ENCODE results near the gene MSX2. TPM values are rescaled to one million over a fixed set of nuclear protein-coding genes. Genes with fewer than 3 reads are reported as not detected.

The MSX2 gene
- total and polyA plus RNA-seq, 2 of the 8 experiments (the other 6 are each of a cell fraction or from before 2014, with no cell fraction given), result 0.24 to 0.47 TPM

GRCh38 chr5:174760721-174761120 is 36.3 kb downstream of the MSX2 start:
- Histone ChIP-seq H3K79me1 (ENCODE audit: low read depth, low read length) (no peaks in the 10 kb centered on the region), H3K18ac (ENCODE audit: extremely low read depth, low read length) (no peak overlapping the region), H2BK120ac (replicated peaks; ENCODE audit: low read depth, low read length) (no peak overlapping the region), H4K20me1 (replicated peaks in 1 of 2; ENCODE audit: control insufficient read depth in 1 of 2, insufficient read depth in 2 of 2, low read length in 2 of 2) (peaks cover 0 to 2% of the 10 kb centered on the region in 2 experiments), H3K27ac (ENCODE audit: low read depth, low read length) (no peak overlapping the region), H3K27me3 (replicated peaks in 1 of 4; ENCODE audit: control insufficient read depth in 3 of 4, extremely low read depth in 1 of 4, insufficient read depth in 3 of 4, low read length in 3 of 4) (no peaks in the 10 kb centered on the region), H3K9ac (replicated peaks in 1 of 4; ENCODE audit: extremely low read depth in 1 of 4, low read depth in 3 of 4, low read length in 3 of 4) (no peak overlapping the region), H3K14ac (ENCODE audit: insufficient read length) (no peak overlapping the region), H3K9me3 (ENCODE audit: insufficient read depth in 2 of 2, low read depth in 1 of 2, low read length in 1 of 2) (no peaks in the 10 kb centered on the region), H2BK20ac (ENCODE audit: low read length) (no peak overlapping the region), H3K36me3 (ENCODE audit: control insufficient read depth in 2 of 4, insufficient read depth in 4 of 4, low read length in 3 of 4) (no peaks in the 10 kb centered on the region), H3K79me2 (ENCODE audit: control insufficient read depth in 1 of 2, insufficient read depth in 2 of 2, low read length in 2 of 2) (no peaks in the 10 kb centered on the region), H3K23me2 (ENCODE audit: low read depth, low read length) (no peaks in the 10 kb centered on the region), H3K23ac (ENCODE audit: insufficient read length) (no peak overlapping the region), H3K56ac (replicated peaks; ENCODE audit: insufficient read length, low read depth, low read length) (no peak overlapping the region), H3K4me1 (replicated peaks in 1 of 4; ENCODE audit: control insufficient read depth in 3 of 4, insufficient read depth in 4 of 4, low read length in 3 of 4) (no peaks in the 10 kb centered on the region), H3K4me2 (ENCODE audit: insufficient read depth in 1 of 2, low read depth in 2 of 2, low read length in 2 of 2) (no peak overlapping the region), H2BK5ac (ENCODE audit: low read depth, low read length) (no peak overlapping the region), H2BK15ac (ENCODE audit: low read length) (no peak overlapping the region), H4K5ac (ENCODE audit: insufficient read length, low read depth, low read length) (no peak overlapping the region), H3K4me3 (ENCODE audit: extremely low read depth in 1 of 4, insufficient read depth in 2 of 4, low read depth in 3 of 4, low read length in 4 of 4) (no peak overlapping the region), H4K91ac (replicated peaks; ENCODE audit: insufficient read length, low read length) (no peak overlapping the region), H2BK12ac (ENCODE audit: low read depth, low read length) (no peak overlapping the region), H4K8ac (ENCODE audit: extremely low read depth, insufficient read depth, low read length) (no peak overlapping the region), H3K4ac (replicated peaks; ENCODE audit: insufficient read length, low read depth, low read length) (no peak overlapping the region), H2AK5ac (ENCODE audit: low read depth, low read length) (no peak overlapping the region), H2AFZ (ENCODE audit: low read length) (no peak overlapping the region)
- WGBS, 2 experiments (ENCODE audit: extremely low coverage in 1 of 2, insufficient coverage in 1 of 2, insufficient read length in 1 of 2, insufficient replicate concordance in 2 of 2, low coverage in 1 of 2, low lambda C conversion rate in 2 of 2, missing lambda C conversion rate in 1 of 2), result 89% methylated on average over 11 of the region's 11 CpGs; no CpG with 5 or more reads in 1 of the 2 experiments
- FAIRE-seq, result no peak
- TF ChIP-seq BRCA1 (IDR thresholded peaks at IDR 0.05; ENCODE audit: low read depth, low read length), result no peak
- no peak for TF ChIP-seq SP2 (IDR thresholded peaks at IDR 0.05; ENCODE audit: low read length)
- TF ChIP-seq SAP30 (IDR thresholded peaks at IDR 0.05; ENCODE audit: insufficient read depth, insufficient replicate concordance, low read length), result no peak
- no peak for TF ChIP-seq POLR2AphosphoS5 (IDR thresholded peaks at IDR 0.05; ENCODE audit: low read depth, low read length)
- no peak for TF ChIP-seq RFX5 (IDR thresholded peaks at IDR 0.05; ENCODE audit: borderline replicate concordance, low read depth, low read length)
- no peak for TF ChIP-seq ZNF274 (IDR thresholded peaks at IDR 0.05; ENCODE audit: borderline replicate concordance, extremely low read depth, low read length)
- no peak for TF ChIP-seq CBX5 (IDR thresholded peaks at IDR 0.05; ENCODE audit: low read depth, low read length)
- TF ChIP-seq CTCF (IDR thresholded peaks at IDR 0.05; ENCODE audit: control extremely low read depth in 1 of 3, insufficient read depth in 1 of 3, low read depth in 1 of 3, low read length in 3 of 3), result no peak
- TF ChIP-seq FOSL1 (IDR thresholded peaks at IDR 0.05; ENCODE audit: insufficient read depth, low read depth, low read length), result no peak
- TF ChIP-seq RNF2 (IDR thresholded peaks at IDR 0.05; ENCODE audit: borderline replicate concordance, low read depth, low read length, missing control alignments, poor library complexity, severe bottlenecking), result no peak
- ChIA-PET POLR2A (ENCODE audit: partially characterized antibody) (no interaction called here), CTCF (ENCODE audit: partially characterized antibody) (interaction anchor here (0.6 to 1.2 kb wide), 3 partner anchors 341 to 1112 kb away, joined by 3 read pairs; no protein-coding TSS in a partner anchor)
- no peak for DNase-seq (ENCODE audit: low read depth in 1 of 2, low spot score in 2 of 2)
